Activated B cell treated with CpG ODN at 0.5 μM for 24 hours (primary cell): ENCODE measurements around the gene ZNF530. TPM values are rescaled to one million over a fixed set of nuclear protein-coding genes. Genes with fewer than 3 reads are reported as not detected.

Experiments
- ATAC-seq: fragments of 200-7000 bp; cut with Tn5 transposase; one replicate; pipeline ENCODE4 v1.10.0; 2021; ENCODE audit warnings: low read depth, mild to moderate bottlenecking, moderate library complexity
- CTCF ChIA-PET: fragments of 350-600 bp; sonication (Branson Sonifier 250); formaldehyde crosslinking; loops from one replicate; lab custom pipeline; 2021; ENCODE audit warnings: antibody characterized with exemption; lab: Charles Lee
- POLR2A ChIA-PET: fragments of 350-600 bp; sonication (Branson Sonifier 250); formaldehyde crosslinking; loops from one replicate; lab custom pipeline; 2021; ENCODE audit warnings: antibody characterized with exemption; lab: Charles Lee
- DNase-seq: peaks from one replicate; pipeline ENCODE4 v3.0.0; 2022
- H3K27ac Mint-ChIP-seq: one replicate; pipeline ENCODE4 v1.8.0; 2020; ENCODE audit warnings: mixed read lengths
- H3K27me3 Mint-ChIP-seq: one replicate; pipeline ENCODE4 v1.8.0; 2021; ENCODE audit warnings: mixed read lengths
- H3K36me3 Mint-ChIP-seq: one replicate; pipeline ENCODE4 v1.8.0; 2021; ENCODE audit warnings: low read depth, mixed read lengths
- H3K4me1 Mint-ChIP-seq: one replicate; pipeline ENCODE4 v1.8.0; 2021; ENCODE audit warnings: mixed read lengths
- H3K4me3 Mint-ChIP-seq: one replicate; pipeline ENCODE4 v1.8.0; 2020; ENCODE audit warnings: mild to moderate bottlenecking, mixed read lengths
- H3K9me3 Mint-ChIP-seq: one replicate; pipeline ENCODE4 v1.8.0; 2020; ENCODE audit warnings: mixed read lengths
- CTCF ChIP-seq: fragments of 200-600 bp; IDR thresholded peaks from one replicate; pipeline ENCODE4 v1.8.0; 2022; ENCODE audit warnings: antibody characterized with exemption, mild to moderate bottlenecking
- intact Hi-C: fragments of 100-400 bp; cut with micrococcal nuclease; formaldehyde crosslinking; loops from one replicate; pipeline ENCODE4 v1.15.1; 2024
- total RNA-seq: library from RNA; stranded (reverse); gene quantifications from 2 replicates; pipeline ENCODE4 v1.2.3, GENCODE V29; 2022

Gene ZNF530
- total RNA-seq, result 7.0 and 7.9 TPM in 2 replicates

- Mint-ChIP-seq H3K36me3 (peaks cover 25% of the 10 kb centered on the region), H3K27me3 (peaks cover 4% of the 10 kb centered on the region), H3K4me3 (peak within 1 kb of the TSS; percentile 90), H3K4me1 (peaks cover 19% of the 10 kb centered on the region), H3K9me3 (peaks cover 26% of the 10 kb centered on the region), H3K27ac (peak within 1 kb of the TSS; percentile 84)
- ChIA-PET POLR2A (interaction anchor here (0.7 to 1.1 kb wide), 2 partner anchors 12 to 14 kb away, joined by 3 read pairs; partner anchors contain the start of gene ZNF134), CTCF (no interaction called here)
- peak; percentile 98 for ATAC-seq
- no peak for TF ChIP-seq CTCF
- intact Hi-C loops, result loop anchor here (1.0 kb wide), 5 partner anchors 14 to 41 kb away; partner anchors contain the start of genes ZIK1, ZNF134, ZNF211 and ZNF550
- peak; percentile 77 for DNase-seq
These were observed at the start of gene ZNF530 for GRCh38 chr19:57599761-57600383. Gene ZNF530, plus strand, starts transcription at chr19:57599885. Its CDS starts 4,461 bp downstream, at chr19:57604346.

DNA sequence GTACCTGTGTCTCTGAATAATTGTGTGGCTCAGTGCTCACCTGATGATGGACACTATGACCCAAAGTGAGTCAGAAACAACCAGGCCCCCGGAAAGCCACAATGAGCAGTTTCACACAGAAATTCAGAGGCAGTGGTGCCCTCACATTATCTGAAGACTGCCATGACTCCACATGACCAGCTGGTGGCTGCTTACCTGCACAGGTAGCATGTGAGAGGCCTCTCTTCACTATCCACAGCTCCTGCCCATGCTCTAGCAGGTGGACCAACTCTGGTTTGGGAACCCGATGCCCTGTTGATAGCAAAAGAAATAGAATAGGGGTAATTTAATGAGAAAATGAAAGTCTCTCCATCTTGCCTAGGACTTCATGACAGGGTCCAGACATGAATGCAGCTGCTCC, 47.3 kb upstream of the ZNF530 start:
- ChIA-PET CTCF (no interaction called here), POLR2A (no interaction called here)
- Mint-ChIP-seq H3K4me3 (no peak overlapping the region), H3K27ac (no peak overlapping the region), H3K4me1 (peaks cover 2% of the 10 kb centered on the region), H3K27me3 (no peaks in the 10 kb centered on the region), H3K36me3 (peaks cover 91% of the 10 kb centered on the region), H3K9me3 (peaks cover 39% of the 10 kb centered on the region)
- DNase-seq (no peak), ATAC-seq (no peak)
- TF ChIP-seq CTCF, result no peak
- intact Hi-C loops, result no loop called here

DNA sequence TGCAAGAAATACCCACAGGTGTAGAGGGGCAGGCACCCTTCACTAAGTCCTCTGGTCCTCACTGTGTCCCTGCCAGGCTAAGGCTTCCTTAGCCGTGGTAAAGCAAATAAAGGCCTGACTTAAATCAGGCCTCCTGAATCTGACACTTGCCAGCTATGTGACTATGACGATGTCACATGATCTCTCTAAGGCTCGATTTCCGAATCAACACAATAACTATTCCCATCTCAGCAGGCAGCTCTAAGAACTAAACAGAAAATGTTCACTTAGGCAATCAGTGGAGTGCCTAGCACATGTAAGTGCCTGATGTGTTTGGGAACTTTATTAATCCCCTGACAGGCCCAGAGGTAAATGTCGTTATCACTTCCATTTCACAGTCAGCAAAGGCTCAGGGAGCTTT, 42.0 kb upstream of the ZNF530 start:
- intact Hi-C loops, result no loop called here

GRCh38 chr19:57558525-57558924, 41.2 kb upstream of the ZNF530 start:
- intact Hi-C loops, result no loop called here
- DNase-seq (no peak), ATAC-seq (no peak)
- ChIA-PET POLR2A (interaction anchor here (1.0 to 1.5 kb wide), 2 partner anchors 26 to 81 kb away, joined by 3 read pairs; partner anchors contain the start of genes ZIK1 and ZNF772), CTCF (no interaction called here)
- TF ChIP-seq CTCF, result no peak
- Mint-ChIP-seq H3K4me3 (peak overlapping the region; percentile 92), H3K4me1 (peaks cover 33% of the 10 kb centered on the region), H3K27ac (no peak overlapping the region), H3K36me3 (peaks cover 43% of the 10 kb centered on the region), H3K9me3 (peaks cover 14% of the 10 kb centered on the region), H3K27me3 (no peaks in the 10 kb centered on the region)

More for the DNA sequence above, 42.0 kb upstream of the ZNF530 start:
- no peak for TF ChIP-seq CTCF
- POLR2A ChIA-PET, result no interaction called here
- Mint-ChIP-seq H3K27ac (no peak overlapping the region), H3K4me1 (peaks cover 33% of the 10 kb centered on the region), H3K36me3 (peaks cover 52% of the 10 kb centered on the region), H3K27me3 (no peaks in the 10 kb centered on the region), H3K9me3 (peaks cover 13% of the 10 kb centered on the region), H3K4me3 (peak overlapping the region; percentile 92)
- CTCF ChIA-PET, result no interaction called here
- DNase-seq (no peak), ATAC-seq (no peak)

DNA sequence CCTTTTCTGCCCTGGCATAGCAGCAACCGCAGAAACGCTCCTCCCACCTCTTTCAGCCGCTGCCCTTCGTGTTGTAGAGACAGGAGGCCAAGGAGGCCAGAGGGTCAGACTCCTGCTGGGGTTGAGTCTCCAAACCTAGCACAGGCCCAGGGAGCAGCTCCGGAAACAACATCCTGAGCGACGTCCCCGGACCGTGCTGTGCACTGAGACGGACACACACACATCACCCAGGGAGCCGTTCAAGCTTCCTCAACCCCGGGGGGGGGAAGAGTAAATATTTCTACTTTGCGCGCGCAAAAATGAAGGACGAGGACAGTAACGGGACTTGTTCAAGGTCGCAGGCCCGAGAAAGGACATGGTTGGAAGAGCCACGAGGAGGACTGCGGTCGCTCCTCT, 40.7 kb upstream of the ZNF530 start:
- POLR2A ChIA-PET, result interaction anchor here (0.6 to 1.5 kb wide), 3 partner anchors 25 to 887 kb away, joined by 3 read pairs; partner anchors contain the start of genes ZIK1, ZNF772 and ZNF835
- Mint-ChIP-seq H3K4me3 (peak overlapping the region; percentile 92), H3K4me1 (peaks cover 33% of the 10 kb centered on the region), H3K27ac (no peak overlapping the region), H3K9me3 (peaks cover 16% of the 10 kb centered on the region), H3K27me3 (no peaks in the 10 kb centered on the region), H3K36me3 (peaks cover 38% of the 10 kb centered on the region)
- ATAC-seq (no peak), DNase-seq (no peak)
- no peak for TF ChIP-seq CTCF
- CTCF ChIA-PET, result no interaction called here
- intact Hi-C loops, result loop anchor here (1.0 kb wide), 6 partner anchors 20 to 279 kb away; partner anchors contain the start of genes ZNF419, ZNF460, ZNF530 and ZNF549
